DND-41 (cell line): ENCODE measurements around the gene ZCCHC2.

ENCODE experiments used
- ATAC-seq: fragments of 200-7000 bp; cut with Tn5 transposase; 3 replicates; pipeline ENCODE4 v1.9.1; 2021; ENCODE audit warnings: low read depth; ENCODE audit not compliant: insufficient read depth
- DNase-seq: peaks from one replicate; pipeline ENCODE4 v3.0.0-alpha.2; 2020
- H2AFZ ChIP-seq: 2 replicates; pipeline ENCODE4 v1.6.0; 2012; ENCODE audit warnings: low read depth, low read length
- H3K27ac ChIP-seq: 2 replicates; pipeline ENCODE4 v1.5.1; 2012; ENCODE audit warnings: low read length, inconsistent platforms
- H3K27me3 ChIP-seq: fragments of 200-600 bp; sonication (generic); 2 replicates; pipeline ENCODE4 v1.6.0; 2012; ENCODE audit warnings: low read length, mild to moderate bottlenecking, inconsistent platforms; ENCODE audit not compliant: insufficient read depth, poor library complexity
- H3K36me3 ChIP-seq: 2 replicates; pipeline ENCODE4 v1.5.1; 2012; ENCODE audit warnings: low read length, inconsistent platforms; ENCODE audit not compliant: insufficient read depth
- H3K4me1 ChIP-seq: 2 replicates; pipeline ENCODE4 v1.5.1; 2012; ENCODE audit warnings: mild to moderate bottlenecking, low read length; ENCODE audit not compliant: insufficient read depth
- H3K4me2 ChIP-seq: 2 replicates; pipeline ENCODE4 v1.6.0; 2012; ENCODE audit warnings: mild to moderate bottlenecking, moderate library complexity, low read length, inconsistent platforms; ENCODE audit not compliant: insufficient read depth
- H3K4me3 ChIP-seq, 2 experiments: fragments of 200-600 bp in 1 of 2; shearing (Covaris generic) in 1 of 2; 2 replicates each; pipeline ENCODE4 v1.5.1; 2012 to 2016; ENCODE audit warnings: inconsistent platforms in 2 of 2, low read length in 2 of 2, mild to moderate bottlenecking in 2 of 2, low read depth in 1 of 2, moderate library complexity in 1 of 2
- H3K79me2 ChIP-seq: 2 replicates; pipeline ENCODE4 v1.6.0; 2012; ENCODE audit warnings: low read length, inconsistent platforms; ENCODE audit not compliant: insufficient read depth
- H3K9ac ChIP-seq: 2 replicates; pipeline ENCODE4 v1.6.0; 2012; ENCODE audit warnings: low read depth, mild to moderate bottlenecking, inconsistent platforms, low read length, moderate library complexity
- H3K9me3 ChIP-seq: 2 replicates; pipeline ENCODE4 v1.5.1; 2012; ENCODE audit warnings: low read length, moderate library complexity, mild to moderate bottlenecking, inconsistent platforms; ENCODE audit not compliant: insufficient read depth, severe bottlenecking
- H4K20me1 ChIP-seq: 2 replicates; pipeline ENCODE4 v1.6.0; 2012; ENCODE audit warnings: low read length; ENCODE audit not compliant: insufficient read depth
- CTCF ChIP-seq: IDR thresholded peaks from 2 replicates; pipeline ENCODE4 v1.5.1; 2012; ENCODE audit warnings: borderline replicate concordance, low read length, moderate library complexity, mild to moderate bottlenecking; ENCODE audit not compliant: poor library complexity, severe bottlenecking; ENCODE audit errors: extremely low read depth
- EZH2 ChIP-seq: IDR thresholded peaks from 3 replicates; pipeline ENCODE4 v1.6.1; 2012; ENCODE audit warnings: borderline replicate concordance, low read depth, mild to moderate bottlenecking, moderate library complexity, low read length, inconsistent platforms; ENCODE audit not compliant: severe bottlenecking

ZCCHC2 gene

GRCh38 chr18:62605685-62606084 lies 82.9 kb downstream of the ZCCHC2 start:
- Histone ChIP-seq H3K9me3 (no peaks in the 10 kb centered on the region), H3K4me3 (no peak overlapping the region), H3K27me3 (peaks cover 4% of the 10 kb centered on the region), H3K27ac (no peak overlapping the region), H4K20me1 (no peaks in the 10 kb centered on the region), H3K79me2 (no peaks in the 10 kb centered on the region), H3K9ac (no peak overlapping the region), H2AFZ (no peak overlapping the region), H3K4me1 (no peaks in the 10 kb centered on the region), H3K4me2 (no peak overlapping the region), H3K36me3 (no peaks in the 10 kb centered on the region)
- TF ChIP-seq CTCF (no peak), EZH2 (no peak)
- no peak for ATAC-seq
- DNase-seq, result no peak

- no peak for ATAC-seq
- Histone ChIP-seq H3K4me3 (no peak overlapping the region), H3K9me3 (no peaks in the 10 kb centered on the region), H3K4me2 (no peak overlapping the region), H3K9ac (no peak overlapping the region), H3K79me2 (no peaks in the 10 kb centered on the region), H3K36me3 (no peaks in the 10 kb centered on the region), H2AFZ (no peak overlapping the region), H3K27ac (no peak overlapping the region), H3K27me3 (peaks cover 8% of the 10 kb centered on the region), H4K20me1 (no peaks in the 10 kb centered on the region), H3K4me1 (no peaks in the 10 kb centered on the region)
- no peak for DNase-seq
- TF ChIP-seq EZH2 (no peak), CTCF (no peak)
Measured at GRCh38 chr18:62606106-62606505, 83.3 kb downstream of the ZCCHC2 start.

- Histone ChIP-seq H3K9me3 (no peaks in the 10 kb centered on the region), H3K27ac (no peak overlapping the region), H4K20me1 (no peaks in the 10 kb centered on the region), H3K4me1 (no peaks in the 10 kb centered on the region), H3K9ac (no peak overlapping the region), H3K79me2 (no peaks in the 10 kb centered on the region), H3K36me3 (no peaks in the 10 kb centered on the region), H3K27me3 (peaks cover 12% of the 10 kb centered on the region), H2AFZ (no peak overlapping the region), H3K4me3 (no peak overlapping the region), H3K4me2 (no peak overlapping the region)
- ATAC-seq (no peak), DNase-seq (no peak)
- no peak for TF ChIP-seq CTCF
- no peak for TF ChIP-seq EZH2
Measured at GRCh38 chr18:62607302-62607701, 84.5 kb downstream of the ZCCHC2 start.

GRCh38 chr18:62607708-62608428 lies 85.0 kb downstream of the ZCCHC2 start:
- Histone ChIP-seq H3K9me3 (no peaks in the 10 kb centered on the region), H3K27ac (no peak overlapping the region), H3K4me3 (no peak overlapping the region), H3K27me3 (peaks cover 12% of the 10 kb centered on the region), H3K79me2 (no peaks in the 10 kb centered on the region), H4K20me1 (no peaks in the 10 kb centered on the region), H3K4me1 (no peaks in the 10 kb centered on the region), H3K9ac (no peak overlapping the region), H2AFZ (no peak overlapping the region), H3K36me3 (no peaks in the 10 kb centered on the region), H3K4me2 (no peak overlapping the region)
- TF ChIP-seq CTCF (no peak), EZH2 (no peak)
- no peak for ATAC-seq
- DNase-seq, result no peak
